ENCODE measurements around the gene TFE3. TPM values are rescaled to one million over a fixed set of nuclear protein-coding genes. Genes with fewer than 3 reads are reported as not detected.

Gene TFE3
- total and polyA plus RNA-seq, 2 donors (not counting 3 experiments of a cell fraction or from before 2014, with no cell fraction given) = 22.3 to 37.1 TPM

GRCh38 chrX:49039598-49040375, 3.4 kb downstream of the TFE3 start:
- ChIA-PET CTCF (interaction anchor here (1.1 kb wide), 1 partner anchor 38 kb away, joined by 3 read pairs; the partner anchor contains the start of gene GRIPAP1), POLR2A (no interaction called here)
- Histone ChIP-seq H3K4me2 (ENCODE audit: insufficient read depth, low read length) (peak overlapping the region; percentile 37), H3K9me3 (replicated peaks; ENCODE audit: control insufficient read depth, insufficient read depth, low read length) (no peaks in the 10 kb centered on the region), H3K4me3 (replicated peaks in 1 of 3; ENCODE audit: insufficient read depth in 1 of 3, low read depth in 1 of 3, low read length in 3 of 3) (peak overlapping the region in 2 of 3 experiments; percentile 19 to 23), H3K9me1 (replicated peaks; ENCODE audit: control insufficient read depth, extremely low read depth, insufficient read depth, low read length) (no peaks in the 10 kb centered on the region), H3K9ac (replicated peaks; ENCODE audit: extremely low read depth, insufficient read depth, low read length) (peak overlapping the region; percentile 41), H3K36me3 (ENCODE audit: control insufficient read depth in 2 of 2, extremely low read depth in 1 of 2, insufficient read depth in 2 of 2, low read length in 2 of 2) (peaks cover 5 to 8% of the 10 kb centered on the region in 2 experiments), H3K27ac (ENCODE audit: insufficient read depth, low read depth, low read length) (peak overlapping the region; percentile 42), H2AFZ (ENCODE audit: low read depth, low read length) (no peak overlapping the region), H3K79me2 (ENCODE audit: control insufficient read depth, insufficient read depth, low read length) (peaks cover 29% of the 10 kb centered on the region), H4K20me1 (replicated peaks; ENCODE audit: control insufficient read depth, extremely low read depth, insufficient read depth, low read length) (no peaks in the 10 kb centered on the region), H3K4me1 (ENCODE audit: control insufficient read depth, extremely low read depth, insufficient read depth, low read length) (peaks cover 33% of the 10 kb centered on the region), H3K27me3 (ENCODE audit: control insufficient read depth in 2 of 2, insufficient read depth in 2 of 2, low read length in 2 of 2) (no peaks in the 10 kb centered on the region)
- DNase-seq (ENCODE audit: low read depth, low spot score) = peak; percentile 85
- intact Hi-C loops (cut with micrococcal nuclease) = loop anchor here (5.0 kb wide), 1 partner anchor 123 kb away; the partner anchor contains the start of gene MAGIX
- FAIRE-seq = peak; percentile 100
- dilution Hi-C loops (cut with MboI; ENCODE audit: extremely low pct_ligation_motif_present, low sequenced_read_pairs) = no loop called here
- BruUV-seq (replicated peaks) = no TSS peak
- TF ChIP-seq, protein P1, sequence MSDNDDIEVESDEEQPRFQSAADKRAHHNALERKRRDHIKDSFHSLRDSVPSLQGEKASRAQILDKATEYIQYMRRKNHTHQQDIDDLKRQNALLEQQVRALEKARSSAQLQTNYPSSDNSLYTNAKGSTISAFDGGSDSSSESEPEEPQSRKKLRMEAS (IDR thresholded peaks at IDR 0.05; ENCODE audit: insufficient read depth, insufficient read length) = no peak
- TF ChIP-seq CTCF (IDR thresholded peaks at IDR 0.05; ENCODE audit: extremely low read depth in 1 of 2, insufficient read depth in 1 of 2, low read depth in 1 of 2, low read length in 2 of 2) = peak in 1 of 2 donors; percentile 18

DNA sequence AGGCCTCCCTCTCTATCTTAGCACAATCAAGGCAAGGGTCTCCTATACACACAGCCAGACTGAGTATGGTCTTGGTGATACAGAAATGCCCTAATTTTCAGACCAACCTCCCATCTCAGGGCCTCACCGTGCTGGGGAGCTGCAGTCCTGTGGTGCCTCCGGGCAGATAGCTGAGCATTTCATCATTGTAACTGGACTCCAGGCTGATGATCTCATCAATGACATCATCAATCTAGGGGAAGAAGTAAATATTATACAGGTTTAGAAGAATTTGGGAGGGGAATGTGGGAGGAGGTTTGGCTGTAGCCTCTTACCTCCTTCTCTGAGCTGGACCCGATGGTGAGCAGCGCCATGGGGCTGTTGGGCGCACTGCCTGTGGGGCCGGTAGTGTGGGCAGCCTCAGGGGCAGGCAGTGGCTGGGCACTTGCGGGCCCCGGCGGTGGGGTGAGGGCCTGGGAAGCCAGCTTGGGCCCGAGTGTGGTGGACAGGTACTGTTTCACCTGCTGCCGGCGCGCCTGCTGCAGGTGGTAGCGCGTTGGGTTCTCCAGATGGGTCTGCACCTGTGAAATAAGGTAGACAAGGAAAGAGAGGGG, 5.2 kb downstream of the TFE3 start:
- DNase-seq (ENCODE audit: low read depth, low spot score) (no peak), FAIRE-seq (no peak)
- Histone ChIP-seq H3K4me2 (ENCODE audit: insufficient read depth, low read length) (no peak overlapping the region), H3K27me3 (ENCODE audit: control insufficient read depth in 2 of 2, insufficient read depth in 2 of 2, low read length in 2 of 2) (no peaks in the 10 kb centered on the region), H3K9me3 (replicated peaks; ENCODE audit: control insufficient read depth, insufficient read depth, low read length) (no peaks in the 10 kb centered on the region), H3K9me1 (replicated peaks; ENCODE audit: control insufficient read depth, extremely low read depth, insufficient read depth, low read length) (no peaks in the 10 kb centered on the region), H3K27ac (ENCODE audit: insufficient read depth, low read depth, low read length) (no peak overlapping the region), H3K79me2 (ENCODE audit: control insufficient read depth, insufficient read depth, low read length) (peaks cover 29% of the 10 kb centered on the region), H3K4me1 (ENCODE audit: control insufficient read depth, extremely low read depth, insufficient read depth, low read length) (peaks cover 28% of the 10 kb centered on the region), H3K4me3 (replicated peaks in 1 of 3; ENCODE audit: insufficient read depth in 1 of 3, low read depth in 1 of 3, low read length in 3 of 3) (no peak overlapping the region), H3K9ac (replicated peaks; ENCODE audit: extremely low read depth, insufficient read depth, low read length) (no peak overlapping the region), H2AFZ (ENCODE audit: low read depth, low read length) (no peak overlapping the region), H4K20me1 (replicated peaks; ENCODE audit: control insufficient read depth, extremely low read depth, insufficient read depth, low read length) (no peaks in the 10 kb centered on the region), H3K36me3 (ENCODE audit: control insufficient read depth in 2 of 2, extremely low read depth in 1 of 2, insufficient read depth in 2 of 2, low read length in 2 of 2) (peaks cover 5 to 24% of the 10 kb centered on the region in 2 experiments)
- intact Hi-C loops (cut with micrococcal nuclease) (no loop called here), dilution Hi-C loops (cut with MboI; ENCODE audit: extremely low pct_ligation_motif_present, low sequenced_read_pairs) (no loop called here)
- ChIA-PET CTCF (no interaction called here), POLR2A (no interaction called here)
- TF ChIP-seq MYC (IDR thresholded peaks at IDR 0.05; ENCODE audit: low read depth, low read length) (no peak), JUN (IDR thresholded peaks at IDR 0.05; ENCODE audit: borderline replicate concordance, insufficient read depth, insufficient read length, low read depth) (no peak), FOS (IDR thresholded peaks at IDR 0.05; ENCODE audit: borderline replicate concordance, insufficient read depth, low read length) (no peak), CTCF (IDR thresholded peaks at IDR 0.05; ENCODE audit: extremely low read depth in 1 of 2, insufficient read depth in 1 of 2, low read depth in 1 of 2, low read length in 2 of 2) (no peak), EZH2 (IDR thresholded peaks at IDR 0.05; ENCODE audit: borderline replicate concordance, low read depth, low read length, severe bottlenecking) (no peak), GATA2 (IDR thresholded peaks at IDR 0.05; ENCODE audit: insufficient read depth, insufficient read length, low read depth, low read length) (no peak), POLR2A (IDR thresholded peaks at IDR 0.05; ENCODE audit: low read depth, low read length) (no peak), POLR2AphosphoS5 (IDR thresholded peaks at IDR 0.05; ENCODE audit: insufficient read depth, low read depth, low read length) (no peak)
- TF ChIP-seq, protein P1 (IDR thresholded peaks at IDR 0.05; ENCODE audit: insufficient read depth, insufficient read length) = no peak
- no TSS peak for BruUV-seq (replicated peaks)
